Stimulated activated effector memory CD8-positive, alpha-beta T cell treated with anti-CD3 and anti-CD28 coated beads, Interleukin-12 subunit alpha, Interleukin-12 subunit beta, amount 100 ng/mL, for 72 hours (primary cell): ENCODE data around the gene STMND1.

Source experiments
- ATAC-seq: fragments of 150-1000 bp; cut with Tn5 transposase; 2 replicates; pipeline ENCODE4 v1.10.0; 2021
- DNase-seq, 2 donors: peaks; one replicate each; pipeline ENCODE4 v3.0.0; 2021 to 2022; ENCODE audit warnings: low spot score in 2 of 2
- H3K27ac Mint-ChIP-seq: one replicate; pipeline ENCODE4 v1.8.0; 2022; ENCODE audit warnings: mild to moderate bottlenecking, mixed read lengths
- H3K36me3 Mint-ChIP-seq: one replicate; pipeline ENCODE4 v1.8.0; 2022; ENCODE audit warnings: mild to moderate bottlenecking, mixed read lengths
- H3K4me1 Mint-ChIP-seq: one replicate; pipeline ENCODE4 v1.8.0; 2022; ENCODE audit warnings: mixed read lengths
- H3K4me3 Mint-ChIP-seq: one replicate; pipeline ENCODE4 v1.8.0; 2022; ENCODE audit warnings: mild to moderate bottlenecking, mixed read lengths
- H3K9me3 Mint-ChIP-seq: one replicate; pipeline ENCODE4 v1.8.0; 2022; ENCODE audit warnings: mixed read lengths

STMND1 gene

DNA sequence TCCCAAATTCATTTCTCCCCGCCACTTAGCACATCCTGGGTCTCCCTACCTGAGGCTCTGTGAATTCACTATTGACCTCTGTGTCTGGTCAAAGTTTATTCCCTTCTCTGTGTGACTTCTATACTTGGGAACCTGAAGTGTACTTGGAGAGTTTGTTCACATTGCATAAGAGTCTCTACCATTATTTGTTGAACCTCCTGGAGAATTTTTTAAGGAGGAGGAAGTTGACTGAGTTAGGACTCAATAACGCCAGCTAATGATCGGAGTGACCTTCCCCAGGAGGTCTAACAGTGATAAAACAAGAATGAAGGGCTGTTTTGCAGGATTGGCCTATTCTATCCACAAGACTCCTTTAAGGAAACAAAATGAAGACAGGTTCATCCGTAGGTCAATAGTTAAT, 23.6 kb downstream of the STMND1 start:
- ATAC-seq (no peak), DNase-seq (no peak)
- Mint-ChIP-seq H3K9me3 (no peaks in the 10 kb centered on the region), H3K36me3 (no peaks in the 10 kb centered on the region), H3K4me1 (no peaks in the 10 kb centered on the region), H3K27ac (no peak overlapping the region), H3K4me3 (no peak overlapping the region)

DNA sequence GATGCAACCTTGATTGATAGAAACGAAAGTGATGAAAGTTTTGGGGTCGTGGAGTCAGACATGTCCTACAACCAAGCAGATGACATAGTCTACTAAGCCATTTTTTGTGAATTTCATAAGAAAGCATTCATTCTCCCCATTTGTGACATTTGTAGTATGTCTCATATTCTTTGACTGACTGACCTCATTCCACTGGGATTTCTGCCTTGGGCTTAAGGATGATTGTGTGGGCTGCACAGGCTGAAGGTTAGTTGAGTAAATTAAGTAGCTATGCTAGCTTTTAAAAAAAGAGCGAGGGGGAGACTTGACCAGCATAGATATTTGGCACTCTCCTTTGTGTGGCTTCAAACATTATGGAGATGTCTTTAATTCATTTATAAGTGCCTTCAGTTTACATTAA, 28.9 kb downstream of the STMND1 start:
- Mint-ChIP-seq H3K27ac (no peak overlapping the region), H3K4me1 (no peaks in the 10 kb centered on the region), H3K36me3 (no peaks in the 10 kb centered on the region), H3K9me3 (peaks cover 9% of the 10 kb centered on the region), H3K4me3 (no peak overlapping the region)
- no peak for ATAC-seq
- DNase-seq, result no peak

DNA sequence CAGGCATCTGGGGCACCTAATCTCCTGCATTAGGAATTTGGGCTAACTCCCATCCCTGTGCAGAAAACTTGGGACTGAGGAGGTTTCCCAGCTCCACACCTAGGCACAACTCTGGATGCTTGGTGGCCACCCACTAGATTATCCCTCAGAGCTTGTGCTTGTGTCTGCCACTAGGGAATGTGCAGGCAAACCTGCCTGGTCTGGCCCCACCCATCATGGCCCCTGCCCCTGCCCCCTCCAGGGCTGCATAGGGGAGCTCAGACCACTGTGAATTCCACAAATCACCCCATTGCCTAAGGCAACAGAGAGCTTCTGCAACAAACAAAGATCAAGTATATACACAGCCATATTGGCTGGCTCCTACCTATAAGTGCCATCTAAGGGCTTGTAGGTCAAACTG, 31.1 kb downstream of the STMND1 start:
- Mint-ChIP-seq H3K4me3 (no peak overlapping the region), H3K27ac (no peak overlapping the region), H3K9me3 (peaks cover 16% of the 10 kb centered on the region), H3K4me1 (no peaks in the 10 kb centered on the region), H3K36me3 (no peaks in the 10 kb centered on the region)
- DNase-seq, result no peak
- no peak for ATAC-seq

DNA sequence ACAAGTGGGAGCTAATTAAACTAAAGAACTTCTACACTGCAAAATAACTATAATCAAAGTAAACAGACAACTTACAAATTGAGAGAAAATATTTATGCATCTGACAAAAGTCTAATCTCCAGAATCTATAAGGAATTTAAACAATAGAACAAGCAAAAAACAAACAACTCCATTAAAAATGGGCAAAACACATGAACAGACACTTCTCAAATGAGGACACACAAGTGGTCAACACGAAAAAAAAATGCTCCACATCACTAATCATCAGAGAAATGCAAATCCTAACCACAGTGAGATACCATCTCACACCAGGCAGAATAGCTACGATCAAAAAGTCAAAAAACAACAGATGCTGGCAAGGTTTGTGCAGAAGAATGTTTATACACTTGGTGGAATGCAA, 36.2 kb downstream of the STMND1 start:
- no peak for ATAC-seq
- no peak overlapping the region for H3K4me3 Mint-ChIP-seq
- DNase-seq, result no peak
- H3K9me3 Mint-ChIP-seq, result peaks cover 17% of the 10 kb centered on the region
- no peak overlapping the region for H3K27ac Mint-ChIP-seq
- H3K4me1 Mint-ChIP-seq, result no peaks in the 10 kb centered on the region
- no peaks in the 10 kb centered on the region for H3K36me3 Mint-ChIP-seq

DNA sequence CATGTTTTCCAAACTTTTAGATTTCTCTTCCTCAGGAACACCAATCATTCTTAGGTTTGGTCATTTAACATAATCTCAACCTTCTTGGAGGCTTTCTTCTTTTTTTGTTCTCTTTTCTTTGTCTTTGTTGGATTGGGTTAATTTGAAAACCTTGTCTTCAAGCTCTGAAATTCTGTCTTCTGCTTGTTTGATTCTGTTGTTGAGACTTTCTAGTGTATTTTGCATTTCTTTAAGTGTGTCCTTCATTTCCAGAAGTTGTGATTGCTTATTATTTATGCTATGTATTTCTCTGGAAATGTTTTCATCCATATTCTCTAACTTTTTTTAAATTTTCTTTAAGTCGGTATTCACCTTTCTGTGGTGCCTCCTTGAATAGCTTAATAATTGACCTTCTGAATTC, 42.2 kb downstream of the STMND1 start:
- no peaks in the 10 kb centered on the region for H3K4me1 Mint-ChIP-seq
- peaks cover 19% of the 10 kb centered on the region for H3K9me3 Mint-ChIP-seq
- H3K4me3 Mint-ChIP-seq, result no peak overlapping the region
- H3K27ac Mint-ChIP-seq, result no peak overlapping the region
- DNase-seq (no peak), ATAC-seq (no peak)
- no peaks in the 10 kb centered on the region for H3K36me3 Mint-ChIP-seq

DNA sequence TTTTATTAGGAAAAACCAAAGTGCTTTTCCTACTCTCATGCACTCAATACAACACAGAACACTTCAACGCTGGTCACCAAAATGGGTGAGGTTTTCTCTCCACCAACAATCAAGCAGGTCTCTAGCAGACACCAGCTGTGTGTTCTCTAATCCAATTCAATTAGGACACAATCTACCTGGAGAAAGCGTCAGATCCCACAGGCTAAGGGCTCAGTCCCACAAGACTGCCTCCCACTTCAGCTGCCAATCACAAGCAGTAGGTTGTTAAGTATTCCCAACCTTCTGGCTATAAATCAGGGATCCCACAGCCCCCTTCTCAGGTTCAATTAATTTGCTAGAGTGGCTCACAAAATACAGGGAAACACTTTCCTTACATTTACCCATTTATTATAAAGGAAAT, 47.7 kb downstream of the STMND1 start:
- DNase-seq (no peak), ATAC-seq (no peak)
- H3K27ac Mint-ChIP-seq, result no peak overlapping the region
- no peak overlapping the region for H3K4me3 Mint-ChIP-seq
- H3K9me3 Mint-ChIP-seq, result peaks cover 17% of the 10 kb centered on the region
- H3K4me1 Mint-ChIP-seq, result no peaks in the 10 kb centered on the region
- no peaks in the 10 kb centered on the region for H3K36me3 Mint-ChIP-seq

DNA sequence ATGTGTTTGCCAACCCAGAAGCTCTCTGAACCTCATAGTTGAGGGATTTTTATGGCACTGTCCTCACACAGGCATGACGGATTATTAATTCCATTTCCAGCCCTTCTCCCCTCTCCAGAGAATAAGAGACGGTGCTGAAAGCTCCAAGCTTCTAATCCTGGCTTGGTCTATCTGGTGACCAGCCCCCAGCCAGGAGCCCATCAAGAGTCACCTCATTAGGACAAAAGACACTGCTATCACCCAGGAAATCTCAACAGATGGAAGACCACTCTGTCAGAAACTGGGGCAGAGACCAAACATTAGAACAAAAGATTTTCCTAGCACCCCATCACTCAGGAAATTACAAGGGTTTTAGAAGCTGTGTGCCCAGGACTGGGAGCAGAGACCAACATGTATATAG, 48.2 kb downstream of the STMND1 start:
- no peak for ATAC-seq
- Mint-ChIP-seq H3K36me3 (no peaks in the 10 kb centered on the region), H3K4me3 (no peak overlapping the region)

DNA sequence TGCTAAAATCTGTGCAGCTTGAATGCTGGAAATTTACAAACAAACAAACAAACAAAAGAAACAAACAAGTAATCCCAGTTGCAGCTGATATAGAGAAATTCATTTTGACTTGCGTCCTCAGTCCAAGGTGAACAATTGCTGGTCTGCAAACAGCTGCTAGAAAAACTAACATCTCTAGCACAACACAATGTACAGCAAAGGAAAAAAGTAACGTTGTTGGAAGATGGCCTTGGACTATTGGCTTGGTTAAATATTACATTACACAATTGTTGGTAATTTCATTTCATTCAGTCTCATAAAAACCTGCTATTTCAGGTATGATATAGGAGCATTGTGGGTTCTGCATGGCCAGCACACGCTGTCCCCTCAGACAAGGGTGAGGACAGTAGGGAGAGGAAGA, 50.0 kb downstream of the STMND1 start:
- no peaks in the 10 kb centered on the region for H3K4me1 Mint-ChIP-seq
- no peak for ATAC-seq
- H3K9me3 Mint-ChIP-seq, result peaks cover 8% of the 10 kb centered on the region
- H3K27ac Mint-ChIP-seq, result no peak overlapping the region
- DNase-seq, result no peak
- no peaks in the 10 kb centered on the region for H3K36me3 Mint-ChIP-seq
- H3K4me3 Mint-ChIP-seq, result no peak overlapping the region

More for the DNA sequence above, 48.2 kb downstream of the STMND1 start:
- H3K9me3 Mint-ChIP-seq, result peaks cover 15% of the 10 kb centered on the region
- no peak overlapping the region for H3K27ac Mint-ChIP-seq
- no peaks in the 10 kb centered on the region for H3K4me1 Mint-ChIP-seq
- DNase-seq, result no peak

DNA sequence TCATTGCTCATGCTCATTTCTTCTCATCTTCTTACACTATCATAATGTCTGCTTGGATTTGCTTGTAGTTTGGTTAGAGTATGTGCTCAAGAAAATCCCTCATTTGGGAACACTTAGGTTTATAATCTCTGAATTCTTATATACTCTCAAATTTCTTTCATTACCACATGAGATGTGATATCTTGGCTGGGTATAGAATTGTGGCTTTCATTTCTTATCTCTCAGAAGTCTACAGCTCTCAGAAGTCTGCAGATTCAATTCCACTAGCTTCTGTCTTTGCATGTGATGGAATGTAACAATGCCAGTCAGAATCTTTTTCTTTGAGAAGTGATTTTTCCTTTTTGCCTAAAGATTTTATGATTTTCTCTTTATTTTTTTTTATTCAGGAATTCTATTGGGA, 50.9 kb downstream of the STMND1 start:
- no peaks in the 10 kb centered on the region for H3K4me1 Mint-ChIP-seq
- no peak overlapping the region for H3K4me3 Mint-ChIP-seq
- no peak for ATAC-seq
- H3K36me3 Mint-ChIP-seq, result no peaks in the 10 kb centered on the region
- H3K27ac Mint-ChIP-seq, result no peak overlapping the region
- no peak for DNase-seq
- peaks cover 8% of the 10 kb centered on the region for H3K9me3 Mint-ChIP-seq

DNA sequence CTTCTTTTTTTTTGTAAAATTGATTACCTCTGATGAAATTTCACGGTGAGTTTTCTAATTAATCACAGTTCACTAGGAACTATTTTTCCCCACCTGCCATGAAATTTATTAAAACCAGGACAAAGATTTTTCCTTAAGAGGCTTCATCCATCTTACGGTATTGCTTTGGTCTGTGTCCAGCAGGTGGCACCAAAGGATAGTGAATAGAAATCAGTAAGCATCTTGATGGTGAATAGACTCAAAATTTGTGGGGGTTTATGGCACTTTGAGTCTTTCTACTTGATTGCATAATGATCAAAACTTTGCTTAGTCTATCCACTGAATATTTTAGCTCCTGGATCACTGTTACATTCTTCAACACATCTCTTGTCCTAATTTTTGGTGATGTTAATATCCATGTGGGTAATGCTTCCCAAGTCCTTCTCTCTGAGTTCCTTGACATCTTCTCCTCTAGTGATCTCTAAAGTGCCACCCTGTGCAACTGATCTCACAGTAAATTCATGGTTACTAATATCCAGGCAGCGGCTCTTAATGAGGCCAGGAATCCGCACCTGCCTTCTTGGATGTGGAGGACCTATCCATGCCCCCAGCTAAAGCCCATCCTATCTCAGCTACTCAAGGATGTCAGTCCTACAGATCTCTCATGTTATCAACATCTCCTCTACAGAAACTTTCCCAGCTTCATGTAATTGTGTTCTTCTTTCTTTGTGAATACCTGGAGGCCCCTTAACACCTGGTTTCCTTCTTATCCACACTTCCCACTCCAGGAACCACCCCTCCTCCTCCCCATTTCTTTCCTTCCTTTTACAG, 54.5 kb downstream of the STMND1 start:
- DNase-seq (peak; percentile 39 to 60), ATAC-seq (peak; percentile 49)
- H3K36me3 Mint-ChIP-seq, result no peaks in the 10 kb centered on the region
- H3K4me3 Mint-ChIP-seq, result no peak overlapping the region
- no peaks in the 10 kb centered on the region for H3K4me1 Mint-ChIP-seq
- H3K27ac Mint-ChIP-seq, result no peak overlapping the region
- H3K9me3 Mint-ChIP-seq, result peaks cover 8% of the 10 kb centered on the region

DNA sequence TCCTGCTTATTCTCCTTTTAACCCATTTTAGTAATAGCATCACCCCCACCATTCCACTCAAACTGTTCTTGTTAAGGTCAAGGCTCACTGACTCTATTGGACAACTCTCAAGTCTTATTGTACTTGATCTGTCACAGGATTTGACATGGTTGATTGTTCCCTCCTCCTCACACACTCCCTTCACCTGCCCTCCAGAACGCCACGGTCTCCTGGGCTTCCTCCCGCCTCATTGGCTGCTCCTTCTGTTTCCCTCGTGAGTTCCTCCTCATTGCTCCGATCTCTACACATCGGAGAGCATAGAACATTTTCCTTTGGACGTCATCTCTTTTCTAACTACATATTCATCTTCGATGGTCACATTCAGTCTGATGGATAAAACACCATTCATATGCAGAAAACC, 55.1 kb downstream of the STMND1 start:
- ATAC-seq (no peak), DNase-seq (no peak)
- H3K4me3 Mint-ChIP-seq, result no peak overlapping the region
- no peaks in the 10 kb centered on the region for H3K4me1 Mint-ChIP-seq
- H3K27ac Mint-ChIP-seq, result no peak overlapping the region
- H3K36me3 Mint-ChIP-seq, result no peaks in the 10 kb centered on the region
- H3K9me3 Mint-ChIP-seq, result peaks cover 8% of the 10 kb centered on the region

DNA sequence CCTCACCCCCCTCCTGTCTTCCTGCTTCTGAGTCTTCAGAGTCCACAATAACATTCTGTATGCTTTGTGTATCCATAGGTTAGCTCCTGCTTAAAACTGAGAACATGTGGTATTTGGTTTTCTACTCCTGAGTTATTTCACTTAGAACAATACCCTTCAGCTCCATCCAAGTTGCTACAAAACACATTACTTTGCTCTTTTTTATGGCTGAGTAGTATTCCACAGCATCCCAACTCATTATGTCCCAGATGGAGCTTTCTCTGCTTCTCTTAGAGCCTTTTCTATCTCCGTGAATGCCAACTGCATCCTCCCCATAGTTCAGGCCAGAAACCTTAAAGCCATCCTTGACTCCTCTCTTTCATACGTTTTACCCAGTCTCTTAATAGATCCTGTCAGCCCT, 55.8 kb downstream of the STMND1 start:
- no peak overlapping the region for H3K4me3 Mint-ChIP-seq
- DNase-seq, result no peak
- no peak for ATAC-seq
- no peak overlapping the region for H3K27ac Mint-ChIP-seq
- H3K9me3 Mint-ChIP-seq, result peaks cover 5% of the 10 kb centered on the region
- no peaks in the 10 kb centered on the region for H3K36me3 Mint-ChIP-seq
- no peaks in the 10 kb centered on the region for H3K4me1 Mint-ChIP-seq

DNA sequence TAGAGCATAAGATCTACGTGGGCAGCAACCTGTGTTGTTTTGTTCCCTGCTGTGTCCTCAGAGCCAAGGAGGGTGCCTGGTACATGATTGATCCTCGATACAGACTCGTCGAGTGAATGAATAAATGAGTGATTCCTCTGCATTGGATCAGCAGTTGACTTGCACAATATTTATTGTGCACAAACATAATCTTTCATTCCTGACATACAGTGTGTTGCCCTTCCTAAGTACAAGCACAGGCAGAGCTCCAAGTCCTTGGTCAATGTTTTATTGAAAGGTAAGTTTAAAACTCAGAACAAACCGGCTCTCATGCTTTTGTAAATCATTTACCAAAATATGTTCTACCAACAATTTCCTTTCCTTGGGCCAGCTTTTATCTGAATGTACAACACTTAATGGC, 57.4 kb downstream of the STMND1 start:
- DNase-seq, result no peak
- Mint-ChIP-seq H3K4me1 (no peaks in the 10 kb centered on the region), H3K27ac (no peak overlapping the region), H3K4me3 (no peak overlapping the region), H3K36me3 (no peaks in the 10 kb centered on the region), H3K9me3 (no peaks in the 10 kb centered on the region)
- no peak for ATAC-seq

DNA sequence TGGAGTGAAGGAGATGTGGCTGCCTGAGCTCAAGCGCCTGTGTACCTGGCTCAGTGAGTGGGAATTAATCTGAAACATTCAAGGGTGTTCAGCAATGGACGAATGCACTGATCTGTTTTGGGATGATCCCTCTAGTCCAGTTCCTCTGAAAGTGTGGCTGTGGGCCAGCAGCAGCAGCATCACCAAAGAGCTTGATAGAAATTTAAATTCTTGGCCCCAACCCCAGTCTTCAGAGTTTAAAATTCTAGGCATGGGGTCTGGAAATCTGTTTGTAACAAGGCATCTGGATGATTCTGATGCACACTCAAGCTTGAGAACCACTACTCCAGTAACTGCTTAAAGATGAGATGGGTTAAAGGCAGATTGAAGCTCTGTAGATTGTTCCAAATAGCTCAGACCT, 59.2 kb downstream of the STMND1 start:
- ATAC-seq (no peak), DNase-seq (no peak)
- Mint-ChIP-seq H3K27ac (no peak overlapping the region), H3K9me3 (no peaks in the 10 kb centered on the region), H3K4me3 (no peak overlapping the region), H3K4me1 (no peaks in the 10 kb centered on the region), H3K36me3 (no peaks in the 10 kb centered on the region)

DNA sequence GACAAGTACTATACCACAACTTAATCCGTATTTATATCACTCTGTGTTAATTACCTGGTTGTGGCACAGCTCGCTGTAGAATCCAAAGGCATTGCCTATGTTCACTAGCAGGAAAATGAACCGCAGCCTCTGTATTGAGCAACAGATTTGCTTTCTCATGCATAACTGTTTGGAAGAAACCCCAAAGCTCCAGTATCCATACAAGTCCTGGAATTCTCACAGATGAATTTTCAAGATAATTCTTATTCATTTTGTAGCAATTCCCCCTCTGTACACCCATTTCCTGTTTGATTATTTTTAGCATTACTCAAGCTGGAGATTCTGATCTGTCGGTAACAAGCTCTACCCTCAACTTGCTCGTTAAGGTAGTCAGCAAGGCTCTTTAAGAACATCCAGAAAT, 63.5 kb downstream of the STMND1 start:
- no peak for DNase-seq
- Mint-ChIP-seq H3K27ac (no peak overlapping the region), H3K4me3 (no peak overlapping the region), H3K36me3 (no peaks in the 10 kb centered on the region), H3K9me3 (no peaks in the 10 kb centered on the region), H3K4me1 (no peaks in the 10 kb centered on the region)
- ATAC-seq, result no peak

DNA sequence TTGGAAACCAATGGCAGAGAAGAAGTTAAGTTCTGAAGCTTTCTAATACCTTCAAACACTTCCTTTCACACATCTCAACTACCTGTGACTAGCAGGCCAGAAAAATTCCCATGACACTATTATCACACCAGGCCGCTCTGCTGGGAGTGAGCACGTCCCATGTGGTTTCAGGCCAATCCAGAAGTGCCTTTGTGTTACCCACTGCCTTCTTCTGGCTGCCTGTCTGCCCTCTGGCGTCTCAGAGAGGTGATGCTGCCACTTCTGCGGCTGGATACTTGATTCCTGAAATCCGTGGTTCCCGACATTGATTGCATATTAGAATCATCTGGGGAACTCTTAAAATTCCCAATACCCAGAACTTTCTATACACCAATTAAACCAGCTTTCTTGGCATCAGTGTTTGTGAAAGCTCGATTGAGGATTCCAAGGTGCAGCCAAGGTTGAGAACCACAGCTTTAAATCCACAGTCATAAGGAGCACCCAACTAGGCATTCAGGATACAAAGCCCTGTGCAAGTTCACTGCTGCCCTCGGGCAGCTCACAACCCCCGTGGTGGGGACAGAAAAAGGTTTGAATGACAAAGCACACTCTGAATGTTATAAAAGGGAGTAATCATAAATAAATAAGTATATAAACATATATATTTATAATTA, 65.6 kb downstream of the STMND1 start:
- Mint-ChIP-seq H3K4me1 (no peaks in the 10 kb centered on the region), H3K9me3 (no peaks in the 10 kb centered on the region), H3K4me3 (no peak overlapping the region), H3K27ac (no peak overlapping the region), H3K36me3 (no peaks in the 10 kb centered on the region)
- ATAC-seq (no peak), DNase-seq (no peak)
